Neural progenitor cell (in vitro differentiated cells): ENCODE results near the gene BCL7A.

Source experiments
- CTCF ChIP-seq: fragments of 200-600 bp; sonication (generic); IDR thresholded peaks from 2 replicates; pipeline ENCODE4 v1.5.1; 2017; ENCODE audit warnings: antibody characterized with exemption, mild to moderate bottlenecking
- EZH2 ChIP-seq: fragments of 200-600 bp; sonication (generic); IDR thresholded peaks from 2 replicates; pipeline ENCODE4 v1.6.1; 2017; ENCODE audit warnings: antibody characterized with exemption, mild to moderate bottlenecking, moderate library complexity
- EZH2phosphoT487 ChIP-seq: fragments of 200-600 bp; sonication (generic); IDR thresholded peaks from 2 replicates; pipeline ENCODE4 v1.6.1; 2017; ENCODE audit warnings: antibody characterized with exemption

DNA sequence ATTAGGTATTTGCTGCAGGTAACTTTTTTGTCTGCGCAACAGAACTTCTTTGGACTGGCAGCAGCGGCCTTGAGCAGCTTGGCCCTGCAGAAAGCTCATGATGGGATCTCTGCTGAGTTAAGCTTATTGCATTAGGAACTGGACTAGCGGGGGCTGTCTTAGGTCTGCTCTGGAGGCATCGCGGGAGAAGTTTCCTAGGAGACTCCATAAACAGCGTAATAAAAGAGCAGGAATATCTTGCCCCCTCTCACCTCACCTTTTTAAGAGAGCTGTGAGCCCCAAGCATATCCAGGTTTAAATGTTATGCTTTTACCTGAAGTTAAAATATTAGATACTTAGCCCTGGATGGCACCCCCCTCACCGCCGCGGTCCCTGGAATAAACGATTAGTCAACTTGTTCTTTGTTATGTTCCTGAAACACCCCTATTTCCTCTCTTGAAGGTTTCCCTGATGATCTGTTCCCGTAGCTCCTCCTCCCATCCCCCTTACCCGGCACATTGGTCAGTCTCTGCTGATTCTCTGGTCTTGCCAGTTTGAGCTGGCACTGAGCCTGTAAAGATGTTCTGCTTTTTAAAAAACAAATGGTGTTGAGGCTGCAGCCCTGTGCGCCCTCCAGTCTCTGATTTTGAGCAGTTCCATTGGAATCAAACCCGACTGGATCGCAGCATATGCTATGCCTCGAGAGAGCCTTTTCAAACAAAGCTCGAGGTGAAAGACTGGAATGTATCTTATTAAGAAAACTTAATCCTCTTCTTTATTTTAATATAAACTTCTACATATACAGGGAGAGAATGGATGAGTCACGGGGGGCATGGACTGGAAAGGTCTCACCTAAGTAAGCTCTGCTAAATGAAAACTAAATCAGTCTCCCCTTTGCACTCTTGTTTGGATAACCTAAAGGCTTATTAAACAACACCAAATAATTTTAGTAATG, 58.7 kb downstream of the BCL7A start:
- TF ChIP-seq CTCF (no peak), EZH2 (peak; percentile 17), EZH2phosphoT487 (no peak)
